ENCODE measurements around the gene PCDHA9.
"Not testable (repeated sequence)": the region's sequence is repeated elsewhere in the genome, so short reads cannot be mapped to it uniquely, and the experiment has no call there.

PCDHA9 gene

GRCh38 chr5:140848139-140849102 lies at the start of gene PCDHA9:
TSS of gene PCDHA9 (plus strand) at chr5:140848382. CDS start at chr5:140848496, 114 bp downstream.
- not testable (repeated sequence) for DNase-seq (ENCODE audit: extremely low read depth in 1 of 2, low read depth in 1 of 2)

GRCh38 chr5:140800816-140801493 lies 47.2 kb upstream of the PCDHA9 start, which contains the start of gene PCDHA3:
TSS of gene PCDHA3 (plus strand) at chr5:140801057.
- no peak for DNase-seq (ENCODE audit: extremely low read depth in 1 of 2, low read depth in 1 of 2)

- no peak for DNase-seq (ENCODE audit: extremely low read depth in 1 of 2, low read depth in 1 of 2)
Measured at GRCh38 chr5:140801494-140801841, 46.7 kb upstream of the PCDHA9 start.

- DNase-seq (ENCODE audit: extremely low read depth in 1 of 2, low read depth in 1 of 2): not testable (repeated sequence)
Measured at GRCh38 chr5:140802381-140802780, 45.8 kb upstream of the PCDHA9 start.

- DNase-seq (ENCODE audit: extremely low read depth in 1 of 2, low read depth in 1 of 2): no peak
Measured at GRCh38 chr5:140802781-140803271, 45.4 kb upstream of the PCDHA9 start.

- no peak for DNase-seq (ENCODE audit: extremely low read depth in 1 of 2, low read depth in 1 of 2)
Measured at GRCh38 chr5:140806834-140807775, 41.1 kb upstream of the PCDHA9 start, which contains the start of gene PCDHA4. TSS of gene PCDHA4 (plus strand) at chr5:140807068.

GRCh38 chr5:140808241-140808888 lies 39.8 kb upstream of the PCDHA9 start:
- DNase-seq (ENCODE audit: extremely low read depth in 1 of 2, low read depth in 1 of 2): not testable (repeated sequence)

- DNase-seq (ENCODE audit: extremely low read depth in 1 of 2, low read depth in 1 of 2): no peak
Measured at GRCh38 chr5:140808889-140809291, 39.3 kb upstream of the PCDHA9 start.

- DNase-seq (ENCODE audit: extremely low read depth in 1 of 2, low read depth in 1 of 2): no peak
Measured at GRCh38 chr5:140821375-140822280, 26.6 kb upstream of the PCDHA9 start, which contains the start of gene PCDHA5. TSS of gene PCDHA5 (plus strand) at chr5:140821613.

GRCh38 chr5:140822281-140822629 lies 25.9 kb upstream of the PCDHA9 start:
- DNase-seq (ENCODE audit: extremely low read depth in 1 of 2, low read depth in 1 of 2): no peak

GRCh38 chr5:140822969-140823368 lies 25.2 kb upstream of the PCDHA9 start:
- DNase-seq (ENCODE audit: extremely low read depth in 1 of 2, low read depth in 1 of 2): not testable (repeated sequence)

- no peak for DNase-seq (ENCODE audit: extremely low read depth in 1 of 2, low read depth in 1 of 2)
Measured at GRCh38 chr5:140823475-140823874, 24.7 kb upstream of the PCDHA9 start.

GRCh38 chr5:140827704-140828361 lies 20.3 kb upstream of the PCDHA9 start, which contains the start of gene PCDHA6:
TSS of gene PCDHA6 (plus strand) at chr5:140827960. CDS start at chr5:140828092, 132 bp downstream.
- DNase-seq (ENCODE audit: extremely low read depth in 1 of 2, low read depth in 1 of 2): no peak

- no peak for DNase-seq (ENCODE audit: extremely low read depth in 1 of 2, low read depth in 1 of 2)
Measured at GRCh38 chr5:140828362-140828737, 19.8 kb upstream of the PCDHA9 start.

GRCh38 chr5:140829511-140830501 lies 18.4 kb upstream of the PCDHA9 start:
- not testable (repeated sequence) for DNase-seq (ENCODE audit: extremely low read depth in 1 of 2, low read depth in 1 of 2)

- DNase-seq (ENCODE audit: extremely low read depth in 1 of 2, low read depth in 1 of 2): no peak
Measured at GRCh38 chr5:140833993-140834392, 14.2 kb upstream of the PCDHA9 start, which contains the start of gene PCDHA7. TSS of gene PCDHA7 (plus strand) at chr5:140834269. CDS start at chr5:140834384, 115 bp downstream.

GRCh38 chr5:140834439-140835008 lies 13.7 kb upstream of the PCDHA9 start:
- not testable (repeated sequence) for DNase-seq (ENCODE audit: extremely low read depth in 1 of 2, low read depth in 1 of 2)

Measured in activated CD8-positive, alpha-beta memory T cell treated with anti-CD3 and anti-CD28 coated beads for 1 hour (primary cell).